IMR-90 (cell line): ENCODE data around the gene FAHD2A. TPM values are rescaled to one million over a fixed set of nuclear protein-coding genes. Genes with fewer than 3 reads are reported as not detected.

Experiments
- ATAC-seq: fragments of 200-7000 bp; cut with Tn5 transposase; 2 replicates; pipeline ENCODE4 v1.9.1; 2020; ENCODE audit warnings: low read depth, mild to moderate bottlenecking, moderate library complexity
- BruUV-seq: library from RNA; stranded (reverse); fragments of 400-500 nt; replicated peaks from 2 replicates; lab custom pipeline; 2021; lab: Mats Ljungman, UMichigan
- CTCF ChIA-PET: fragments of 300-600 bp; formaldehyde crosslinking; extraction: SDS; loops from one replicate; lab custom pipeline; 2021; ENCODE audit warnings: antibody characterized with exemption; lab: Yijun Ruan, JAX
- POLR2A ChIA-PET: fragments of 300-600 bp; sonication (Branson Sonifier 250); formaldehyde crosslinking; loops from one replicate; lab custom pipeline; 2022; ENCODE audit warnings: antibody characterized with exemption; ENCODE audit not compliant: unreplicated experiment; lab: Charles Lee
- DNase-seq: peaks from one replicate; pipeline ENCODE4 v3.0.0; 2013
- H2AFZ ChIP-seq: replicated peaks from 2 replicates; pipeline ENCODE3; 2013; ENCODE audit warnings: low read length, mild to moderate bottlenecking; ENCODE audit not compliant: poor library complexity
- H2AK5ac ChIP-seq: 2 replicates; pipeline ENCODE4 v1.6.1; 2013; ENCODE audit warnings: low read depth, low read length, inconsistent platforms
- H2AK9ac ChIP-seq: replicated peaks from 2 replicates; pipeline ENCODE3; 2013; ENCODE audit warnings: mild to moderate bottlenecking, low read depth, low read length, moderate library complexity; ENCODE audit not compliant: poor library complexity
- H2BK120ac ChIP-seq: 2 replicates; pipeline ENCODE4 v1.6.1; 2013; ENCODE audit warnings: low read depth, low read length, inconsistent platforms
- H2BK15ac ChIP-seq: 3 replicates; pipeline ENCODE4 v1.6.1; 2013; ENCODE audit warnings: low read depth, low read length, inconsistent platforms
- H2BK20ac ChIP-seq: 2 replicates; pipeline ENCODE4 v1.6.1; 2013; ENCODE audit warnings: low read depth, mild to moderate bottlenecking, inconsistent platforms, low read length, moderate library complexity
- H2BK5ac ChIP-seq: 2 replicates; pipeline ENCODE4 v1.6.1; 2013; ENCODE audit warnings: mild to moderate bottlenecking, low read depth, low read length, inconsistent platforms; ENCODE audit not compliant: poor library complexity, severe bottlenecking
- H3K14ac ChIP-seq: replicated peaks from 2 replicates; pipeline ENCODE4 v1.6.1; 2013; ENCODE audit warnings: low read depth, low read length, inconsistent platforms
- H3K18ac ChIP-seq: 2 replicates; pipeline ENCODE4 v1.6.1; 2013; ENCODE audit warnings: low read depth, low read length, control low read depth
- H3K23ac ChIP-seq: 2 replicates; pipeline ENCODE4 v1.6.1; 2013; ENCODE audit warnings: low read depth, low read length, inconsistent platforms
- H3K27ac ChIP-seq: 2 replicates; pipeline ENCODE4 v1.5.1; 2013; ENCODE audit warnings: mild to moderate bottlenecking, control low read depth, low read length; ENCODE audit not compliant: insufficient read depth
- H3K27me3 ChIP-seq: 2 replicates; pipeline ENCODE4 v1.6.1; 2013; ENCODE audit warnings: low read length; ENCODE audit not compliant: control insufficient read depth, insufficient read depth
- H3K36me3 ChIP-seq: 2 replicates; pipeline ENCODE4 v1.6.1; 2013; ENCODE audit warnings: low read length, mixed read lengths; ENCODE audit not compliant: control insufficient read depth, insufficient read depth
- H3K4ac ChIP-seq: 2 replicates; pipeline ENCODE4 v1.6.1; 2013; ENCODE audit warnings: low read depth, low read length, inconsistent platforms
- H3K4me1 ChIP-seq: 2 replicates; pipeline ENCODE4 v1.6.1; 2013; ENCODE audit warnings: low read length, mixed read lengths; ENCODE audit not compliant: control insufficient read depth, insufficient read depth
- H3K4me2 ChIP-seq: 2 replicates; pipeline ENCODE4 v1.6.1; 2013; ENCODE audit warnings: low read depth, mild to moderate bottlenecking, control low read depth, low read length, moderate library complexity
- H3K4me3 ChIP-seq: 2 replicates; pipeline ENCODE4 v1.5.1; 2013; ENCODE audit warnings: low read depth, mild to moderate bottlenecking, control low read depth, low read length, moderate library complexity; ENCODE audit not compliant: insufficient read depth
- H3K56ac ChIP-seq: 2 replicates; pipeline ENCODE4 v1.6.1; 2013; ENCODE audit warnings: low read length, inconsistent platforms; ENCODE audit not compliant: insufficient read depth; ENCODE audit errors: extremely low read depth
- H3K79me1 ChIP-seq, 2 experiments: 2 replicates each; pipeline ENCODE4 v1.6.1; 2013; ENCODE audit warnings: low read length in 2 of 2, inconsistent platforms in 1 of 2, low read depth in 1 of 2
- H3K9ac ChIP-seq: 2 replicates; pipeline ENCODE4 v1.6.1; 2013; ENCODE audit warnings: low read depth, low read length, control low read depth
- H3K9me1 ChIP-seq: 2 replicates; pipeline ENCODE4 v1.6.1; 2013; ENCODE audit warnings: low read length, inconsistent platforms; ENCODE audit not compliant: insufficient read depth
- H3K9me3 ChIP-seq: 2 replicates; pipeline ENCODE4 v1.6.1; 2013; ENCODE audit warnings: low read length; ENCODE audit not compliant: control insufficient read depth, insufficient read depth
- H4K20me1 ChIP-seq: 2 replicates; pipeline ENCODE4 v1.6.1; 2013; ENCODE audit warnings: low read length, inconsistent platforms; ENCODE audit not compliant: insufficient read depth
- H4K5ac ChIP-seq: 2 replicates; pipeline ENCODE4 v1.6.1; 2013; ENCODE audit warnings: mild to moderate bottlenecking, low read depth, low read length, control low read depth
- H4K8ac ChIP-seq, 2 experiments: 2 replicates each; pipeline ENCODE4 v1.6.1; 2013; ENCODE audit warnings: low read depth in 2 of 2, low read length in 2 of 2, control low read depth in 1 of 2, inconsistent platforms in 1 of 2
- H4K91ac ChIP-seq: 2 replicates; pipeline ENCODE4 v1.6.1; 2013; ENCODE audit warnings: low read depth, low read length, inconsistent platforms; ENCODE audit not compliant: insufficient read depth
- BHLHE40 ChIP-seq: fragments of 150-350 bp; IDR thresholded peaks from 2 replicates; pipeline ENCODE4 v1.6.1; 2016; ENCODE audit warnings: mild to moderate bottlenecking, low read depth, low read length
- CEBPB ChIP-seq: IDR thresholded peaks from 2 replicates; pipeline ENCODE4 v1.6.1; 2012; ENCODE audit warnings: low read depth, low read length, improper control_type of control experiment
- CHD1 ChIP-seq: IDR thresholded peaks from 2 replicates; pipeline ENCODE4 v1.6.1; 2012; ENCODE audit warnings: low read depth, low read length, improper control_type of control experiment
- FOS ChIP-seq: fragments of 150-350 bp; IDR thresholded peaks from 2 replicates; pipeline ENCODE4 v1.6.1; 2016; ENCODE audit warnings: low read depth, low read length
- MAFK ChIP-seq: IDR thresholded peaks from 2 replicates; pipeline ENCODE4 v1.6.1; 2012; ENCODE audit warnings: low read depth, low read length, improper control_type of control experiment
- MAZ ChIP-seq: IDR thresholded peaks from 2 replicates; pipeline ENCODE4 v1.6.1; 2012; ENCODE audit warnings: low read depth, mild to moderate bottlenecking, low read length, improper control_type of control experiment, moderate library complexity, borderline replicate concordance
- MXI1 ChIP-seq: IDR thresholded peaks from 2 replicates; pipeline ENCODE4 v1.6.1; 2012; ENCODE audit warnings: low read depth, mild to moderate bottlenecking, low read length, moderate library complexity, borderline replicate concordance
- NFE2L2 ChIP-seq: fragments of 150-350 bp; IDR thresholded peaks from 2 replicates; pipeline ENCODE4 v1.6.1; 2016; ENCODE audit warnings: low read depth, mild to moderate bottlenecking, low read length
- POLR2A ChIP-seq: IDR thresholded peaks from 2 replicates; pipeline ENCODE4 v1.6.1; 2012; ENCODE audit warnings: mild to moderate bottlenecking, low read depth, low read length
- RAD21 ChIP-seq: IDR thresholded peaks from 2 replicates; pipeline ENCODE4 v1.6.1; 2012; ENCODE audit warnings: low read length, improper control_type of control experiment
- RCOR1 ChIP-seq: IDR thresholded peaks from 2 replicates; pipeline ENCODE4 v1.6.1; 2012; ENCODE audit warnings: mild to moderate bottlenecking, low read length, improper control_type of control experiment; ENCODE audit not compliant: insufficient replicate concordance
- RFX5 ChIP-seq: IDR thresholded peaks from 2 replicates; pipeline ENCODE4 v1.8.0; 2012; ENCODE audit warnings: low read depth, mild to moderate bottlenecking, low read length, moderate library complexity
- SMC3 ChIP-seq: fragments of 150-350 bp; IDR thresholded peaks from 2 replicates; pipeline ENCODE4 v1.6.1; 2016; ENCODE audit warnings: low read depth, mild to moderate bottlenecking, antibody characterized with exemption, low read length, moderate library complexity
- WGBS, 2 experiments: methylation state at CpG; one replicate each; pipeline versions ENCODE4 v1.1.5 to v1.1.7; 2013; ENCODE audit warnings: missing lambda C conversion rate in 2 of 2; ENCODE audit not compliant: insufficient read length in 1 of 2; ENCODE audit errors: extremely low coverage in 2 of 2; 5-methylcytosine and 5-hydroxymethylcytosine counted together
- dilution Hi-C: fragments of 300-500 bp; cut with HindIII; formaldehyde crosslinking; loops from one replicate; pipeline ENCODE4 v1.14.3; 2018; ENCODE audit warnings: low sequenced_read_pairs; ENCODE audit not compliant: unreplicated experiment
- in situ Hi-C: fragments of 300-500 bp; cut with MboI; formaldehyde crosslinking; loops from 3 replicates; pipeline ENCODE4 v1.14.3; 2019; ENCODE audit warnings: low sequenced_read_pairs, inconsistent platforms, mixed read lengths
- intact Hi-C: fragments of 100-400 bp; cut with micrococcal nuclease; formaldehyde crosslinking; loops from 2 replicates; pipeline ENCODE4 v1.10.0; 2022
- polyA plus RNA-seq, 3 experiments: library from polyadenylated mRNA; depleted of rRNA; stranded (reverse); fragments of >200 nt; gene quantifications; 2 replicates each; pipeline ENCODE4 v1.2.3, GENCODE V29; 2012; ENCODE audit warnings: low replicate concordance in 1 of 3
- total RNA-seq: library from RNA; depleted of rRNA; stranded (reverse); fragments of >200 nt; gene quantifications from 2 replicates; pipeline ENCODE4 v1.2.3, GENCODE V29; 2012
- TF ChIP-seq, protein P1 (sequence below): fragments of 150-350 bp; IDR thresholded peaks from 2 replicates; pipeline ENCODE4 v1.6.1; 2016; ENCODE audit warnings: low read depth, mild to moderate bottlenecking, low read length, moderate library complexity, borderline replicate concordance
- TF ChIP-seq, protein P2 (sequence below): conservative IDR thresholded peaks from 2 replicates; pipeline ENCODE4 v1.5.1; 2012; ENCODE audit warnings: mild to moderate bottlenecking, low read depth, low read length, improper control_type of control experiment
- TF ChIP-seq, protein P3 (sequence below): fragments of 150-350 bp; IDR thresholded peaks from 2 replicates; pipeline ENCODE4 v1.6.1; 2017; ENCODE audit warnings: mild to moderate bottlenecking, antibody characterized with exemption, low read length, low read depth

Gene FAHD2A
- total and polyA plus RNA-seq, 2 of the 4 experiments (the other 2 are of a cell fraction): 35.1 to 36.2 TPM

DNA sequence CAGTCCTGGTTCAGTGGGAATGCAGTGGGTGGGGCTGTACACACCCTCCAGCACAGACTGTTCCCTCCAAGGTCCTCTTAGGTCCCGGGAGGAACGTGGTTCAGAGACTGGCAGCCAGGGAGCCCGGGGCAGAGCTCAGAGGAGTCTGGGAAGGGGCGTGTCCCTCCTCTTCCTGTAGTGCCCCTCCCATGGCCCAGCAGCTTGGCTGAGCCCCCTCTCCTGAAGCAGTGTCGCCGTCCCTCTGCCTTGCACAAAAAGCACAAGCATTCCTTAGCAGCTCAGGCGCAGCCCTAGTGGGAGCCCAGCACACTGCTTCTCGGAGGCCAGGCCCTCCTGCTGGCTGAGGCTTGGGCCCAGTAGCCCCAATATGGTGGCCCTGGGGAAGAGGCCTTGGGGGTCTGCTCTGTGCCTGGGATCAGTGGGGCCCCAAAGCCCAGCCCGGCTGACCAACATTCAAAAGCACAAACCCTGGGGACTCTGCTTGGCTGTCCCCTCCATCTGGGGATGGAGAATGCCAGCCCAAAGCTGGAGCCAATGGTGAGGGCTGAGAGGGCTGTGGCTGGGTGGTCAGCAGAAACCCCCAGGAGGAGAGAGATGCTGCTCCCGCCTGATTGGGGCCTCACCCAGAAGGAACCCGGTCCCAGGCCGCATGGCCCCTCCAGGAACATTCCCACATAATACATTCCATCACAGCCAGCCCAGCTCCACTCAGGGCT, 17.5 kb upstream of the FAHD2A start:
- Histone ChIP-seq H3K4me2 (no peak overlapping the region), H3K23ac (no peak overlapping the region), H2BK5ac (no peak overlapping the region), H3K18ac (no peak overlapping the region), H2AK9ac (no peak overlapping the region), H3K79me1 (no peaks in the 10 kb centered on the region), H3K4me3 (no peak overlapping the region), H3K27me3 (peaks cover 5% of the 10 kb centered on the region), H2BK15ac (no peak overlapping the region), H4K20me1 (no peaks in the 10 kb centered on the region), H3K4ac (no peak overlapping the region), H3K56ac (no peak overlapping the region), H2AFZ (no peak overlapping the region), H3K9ac (no peak overlapping the region), H2AK5ac (no peak overlapping the region), H2BK120ac (no peak overlapping the region), H3K27ac (no peak overlapping the region), H3K9me1 (no peaks in the 10 kb centered on the region; the same call in 1 of the 2 replicates), H3K4me1 (no peaks in the 10 kb centered on the region), H4K91ac (no peak overlapping the region), H4K8ac (no peak overlapping the region), H3K9me3 (no peaks in the 10 kb centered on the region), H2BK20ac (no peak overlapping the region), H3K36me3 (no peaks in the 10 kb centered on the region), H3K14ac (no peak overlapping the region), H4K5ac (no peak overlapping the region)
- dilution Hi-C loops: no loop called here
- DNase-seq (no peak), ATAC-seq (no peak)
- intact Hi-C loops: no loop called here
- WGBS, 2 experiments: 83% methylated on average over 1 of the region's 12 CpGs; no CpG with 5 or more reads in 1 of the 2 experiments
- ChIA-PET POLR2A (no interaction called here), CTCF (no interaction called here)
- in situ Hi-C loops: no loop called here
- BruUV-seq: no TSS peak
- no peak for TF ChIP-seq MXI1
- TF ChIP-seq RCOR1: no peak
- TF ChIP-seq SMC3: no peak
- no peak for TF ChIP-seq FOS
- no peak for TF ChIP-seq MAZ
- TF ChIP-seq BHLHE40: no peak
- TF ChIP-seq, protein P1, sequence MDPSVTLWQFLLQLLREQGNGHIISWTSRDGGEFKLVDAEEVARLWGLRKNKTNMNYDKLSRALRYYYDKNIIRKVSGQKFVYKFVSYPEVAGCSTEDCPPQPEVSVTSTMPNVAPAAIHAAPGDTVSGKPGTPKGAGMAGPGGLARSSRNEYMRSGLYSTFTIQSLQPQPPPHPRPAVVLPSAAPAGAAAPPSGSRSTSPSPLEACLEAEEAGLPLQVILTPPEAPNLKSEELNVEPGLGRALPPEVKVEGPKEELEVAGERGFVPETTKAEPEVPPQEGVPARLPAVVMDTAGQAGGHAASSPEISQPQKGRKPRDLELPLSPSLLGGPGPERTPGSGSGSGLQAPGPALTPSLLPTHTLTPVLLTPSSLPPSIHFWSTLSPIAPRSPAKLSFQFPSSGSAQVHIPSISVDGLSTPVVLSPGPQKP: no peak
- TF ChIP-seq, protein P2, sequence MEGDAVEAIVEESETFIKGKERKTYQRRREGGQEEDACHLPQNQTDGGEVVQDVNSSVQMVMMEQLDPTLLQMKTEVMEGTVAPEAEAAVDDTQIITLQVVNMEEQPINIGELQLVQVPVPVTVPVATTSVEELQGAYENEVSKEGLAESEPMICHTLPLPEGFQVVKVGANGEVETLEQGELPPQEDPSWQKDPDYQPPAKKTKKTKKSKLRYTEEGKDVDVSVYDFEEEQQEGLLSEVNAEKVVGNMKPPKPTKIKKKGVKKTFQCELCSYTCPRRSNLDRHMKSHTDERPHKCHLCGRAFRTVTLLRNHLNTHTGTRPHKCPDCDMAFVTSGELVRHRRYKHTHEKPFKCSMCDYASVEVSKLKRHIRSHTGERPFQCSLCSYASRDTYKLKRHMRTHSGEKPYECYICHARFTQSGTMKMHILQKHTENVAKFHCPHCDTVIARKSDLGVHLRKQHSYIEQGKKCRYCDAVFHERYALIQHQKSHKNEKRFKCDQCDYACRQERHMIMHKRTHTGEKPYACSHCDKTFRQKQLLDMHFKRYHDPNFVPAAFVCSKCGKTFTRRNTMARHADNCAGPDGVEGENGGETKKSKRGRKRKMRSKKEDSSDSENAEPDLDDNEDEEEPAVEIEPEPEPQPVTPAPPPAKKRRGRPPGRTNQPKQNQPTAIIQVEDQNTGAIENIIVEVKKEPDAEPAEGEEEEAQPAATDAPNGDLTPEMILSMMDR: no peak
- no peak for TF ChIP-seq MAFK
- TF ChIP-seq, protein P3, sequence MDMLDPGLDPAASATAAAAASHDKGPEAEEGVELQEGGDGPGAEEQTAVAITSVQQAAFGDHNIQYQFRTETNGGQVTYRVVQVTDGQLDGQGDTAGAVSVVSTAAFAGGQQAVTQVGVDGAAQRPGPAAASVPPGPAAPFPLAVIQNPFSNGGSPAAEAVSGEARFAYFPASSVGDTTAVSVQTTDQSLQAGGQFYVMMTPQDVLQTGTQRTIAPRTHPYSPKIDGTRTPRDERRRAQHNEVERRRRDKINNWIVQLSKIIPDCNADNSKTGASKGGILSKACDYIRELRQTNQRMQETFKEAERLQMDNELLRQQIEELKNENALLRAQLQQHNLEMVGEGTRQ: no peak
- no peak for TF ChIP-seq RAD21
- no peak for TF ChIP-seq NFE2L2
- no peak for TF ChIP-seq CHD1
- TF ChIP-seq RFX5: no peak
- no peak for TF ChIP-seq POLR2A
- no peak for TF ChIP-seq CEBPB
